Activated B cell treated with CpG ODN at 0.5 μM for 24 hours (primary cell): Measurements from ENCODE around the gene FLACC1. TPM values are rescaled to one million over a fixed set of nuclear protein-coding genes. Genes with fewer than 3 reads are reported as not detected.

Source experiments
- ATAC-seq: fragments of 200-7000 bp; cut with Tn5 transposase; one replicate; pipeline ENCODE4 v1.10.0; 2021; ENCODE audit warnings: low read depth, mild to moderate bottlenecking, moderate library complexity
- CTCF ChIA-PET: fragments of 350-600 bp; sonication (Branson Sonifier 250); formaldehyde crosslinking; loops from one replicate; lab custom pipeline; 2021; ENCODE audit warnings: antibody characterized with exemption; lab: Charles Lee
- POLR2A ChIA-PET: fragments of 350-600 bp; sonication (Branson Sonifier 250); formaldehyde crosslinking; loops from one replicate; lab custom pipeline; 2021; ENCODE audit warnings: antibody characterized with exemption; lab: Charles Lee
- DNase-seq: peaks from one replicate; pipeline ENCODE4 v3.0.0; 2022
- H3K27ac Mint-ChIP-seq: one replicate; pipeline ENCODE4 v1.8.0; 2020; ENCODE audit warnings: mixed read lengths
- H3K27me3 Mint-ChIP-seq: one replicate; pipeline ENCODE4 v1.8.0; 2021; ENCODE audit warnings: mixed read lengths
- H3K36me3 Mint-ChIP-seq: one replicate; pipeline ENCODE4 v1.8.0; 2021; ENCODE audit warnings: low read depth, mixed read lengths
- H3K4me1 Mint-ChIP-seq: one replicate; pipeline ENCODE4 v1.8.0; 2021; ENCODE audit warnings: mixed read lengths
- H3K4me3 Mint-ChIP-seq: one replicate; pipeline ENCODE4 v1.8.0; 2020; ENCODE audit warnings: mild to moderate bottlenecking, mixed read lengths
- H3K9me3 Mint-ChIP-seq: one replicate; pipeline ENCODE4 v1.8.0; 2020; ENCODE audit warnings: mixed read lengths
- CTCF ChIP-seq: fragments of 200-600 bp; IDR thresholded peaks from one replicate; pipeline ENCODE4 v1.8.0; 2022; ENCODE audit warnings: antibody characterized with exemption, mild to moderate bottlenecking
- intact Hi-C: fragments of 100-400 bp; cut with micrococcal nuclease; formaldehyde crosslinking; loops from one replicate; pipeline ENCODE4 v1.15.1; 2024
- total RNA-seq: library from RNA; stranded (reverse); gene quantifications from 2 replicates; pipeline ENCODE4 v1.2.3, GENCODE V29; 2022

Gene FLACC1
- total RNA-seq, 1 donor from 2014 or later = 4.6 TPM

GRCh38 chr2:201267278-201268030 lies 89.7 kb downstream of the FLACC1 start:
- TF ChIP-seq CTCF = no peak
- Mint-ChIP-seq H3K27me3 (no peaks in the 10 kb centered on the region), H3K9me3 (no peaks in the 10 kb centered on the region), H3K4me1 (peaks cover 62% of the 10 kb centered on the region), H3K27ac (no peak overlapping the region), H3K36me3 (peaks cover 65% of the 10 kb centered on the region), H3K4me3 (no peak overlapping the region)
- intact Hi-C loops = no loop called here
- POLR2A ChIA-PET = interaction anchor here (0.6 to 1.4 kb wide), 2 partner anchors 7 to 35 kb away, joined by 3 to 4 read pairs; no protein-coding TSS in a partner anchor
- no peak for DNase-seq
- ATAC-seq = no peak
- CTCF ChIA-PET = interaction anchor here (0.8 to 1.4 kb wide), 2 partner anchors 30 to 35 kb away, joined by 3 to 5 read pairs; no protein-coding TSS in a partner anchor

- H3K27me3 Mint-ChIP-seq = no peaks in the 10 kb centered on the region
- no peak overlapping the region for H3K4me3 Mint-ChIP-seq
- peaks cover 62% of the 10 kb centered on the region for H3K4me1 Mint-ChIP-seq
- no peak overlapping the region for H3K27ac Mint-ChIP-seq
- DNase-seq (no peak), ATAC-seq (no peak)
- intact Hi-C loops = no loop called here
- TF ChIP-seq CTCF = no peak
- POLR2A ChIA-PET = interaction anchor here (0.6 to 1.4 kb wide), 2 partner anchors 8 to 34 kb away, joined by 3 to 4 read pairs; no protein-coding TSS in a partner anchor
- H3K9me3 Mint-ChIP-seq = no peaks in the 10 kb centered on the region
- CTCF ChIA-PET = interaction anchor here (0.8 kb wide), 1 partner anchor 29 kb away, joined by 3 read pairs; no protein-coding TSS in a partner anchor
- H3K36me3 Mint-ChIP-seq = peaks cover 57% of the 10 kb centered on the region
Observed at GRCh38 chr2:201266629-201267028, 90.5 kb downstream of the FLACC1 start.

- Mint-ChIP-seq H3K27ac (peak overlapping the region; percentile 80), H3K4me1 (peaks cover 74% of the 10 kb centered on the region), H3K27me3 (no peaks in the 10 kb centered on the region), H3K9me3 (no peaks in the 10 kb centered on the region), H3K36me3 (peaks cover 43% of the 10 kb centered on the region), H3K4me3 (peak overlapping the region; percentile 20)
- ChIA-PET POLR2A (interaction anchor here (0.5 to 1.0 kb wide), 3 partner anchors 31 to 187 kb away, joined by 3 read pairs; partner anchors contain the start of genes STRADB and TRAK2), CTCF (interaction anchor here (1.4 to 7.9 kb wide), 3 partner anchors 9 to 31 kb away, joined by 4 to 57 read pairs (median 30); no protein-coding TSS in a partner anchor)
- no peak for DNase-seq
- intact Hi-C loops = no loop called here
- TF ChIP-seq CTCF = no peak
- ATAC-seq = no peak
Observed at GRCh38 chr2:201264472-201265173, 92.5 kb downstream of the FLACC1 start.

- H3K9me3 Mint-ChIP-seq = no peaks in the 10 kb centered on the region
- ATAC-seq (no peak), DNase-seq (no peak)
- peaks cover 35% of the 10 kb centered on the region for H3K36me3 Mint-ChIP-seq
- intact Hi-C loops = loop anchor here (2.0 kb wide), 1 partner anchor 379 kb away; the partner anchor contains the start of gene TMEM237
- CTCF ChIA-PET = interaction anchor here (0.6 to 7.9 kb wide), 3 partner anchors 26 to 100 kb away, joined by 3 to 57 read pairs (median 30); no protein-coding TSS in a partner anchor
- POLR2A ChIA-PET = interaction anchor here (1.0 to 2.8 kb wide), 2 partner anchors 11 to 30 kb away, joined by 4 to 14 read pairs; no protein-coding TSS in a partner anchor
- no peaks in the 10 kb centered on the region for H3K27me3 Mint-ChIP-seq
- H3K4me1 Mint-ChIP-seq = peaks cover 79% of the 10 kb centered on the region
- H3K27ac Mint-ChIP-seq = peak overlapping the region; percentile 21
- TF ChIP-seq CTCF = no peak
- H3K4me3 Mint-ChIP-seq = peak overlapping the region; percentile 20
Observed at GRCh38 chr2:201263779-201264178, 93.4 kb downstream of the FLACC1 start.
